Measurements from ENCODE around the gene ALMS1.
"Not testable (repeated sequence)": the region's sequence is repeated elsewhere in the genome, so short reads cannot be mapped to it uniquely, and the experiment has no call there.

Gene ALMS1

GRCh38 chr2:73404409-73404808 is 18.8 kb downstream of the ALMS1 start:
- no peak for DNase-seq (ENCODE audit: low read depth)

GRCh38 chr2:73406996-73407395 is 21.4 kb downstream of the ALMS1 start:
- no peak for DNase-seq (ENCODE audit: low read depth)

DNA sequence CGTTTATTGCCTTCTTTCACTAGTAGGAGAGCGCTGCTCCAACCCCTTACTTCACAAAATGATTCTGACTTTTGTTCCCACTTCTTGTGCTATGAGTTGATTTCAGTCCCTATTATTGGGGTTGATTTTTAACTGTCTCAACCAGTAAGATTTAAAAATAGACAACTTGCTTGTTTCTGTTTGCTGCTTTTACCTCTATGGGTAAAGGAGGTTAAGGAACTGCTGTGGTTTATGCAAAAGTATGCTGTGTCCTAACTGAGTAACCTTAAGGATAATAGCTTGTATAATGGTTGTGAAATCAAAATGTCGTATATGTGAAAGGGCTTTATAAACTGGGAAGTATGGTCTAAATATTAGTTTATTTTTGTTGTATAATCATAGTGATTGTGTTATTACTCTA is 22.6 kb downstream of the ALMS1 start:
- no peak for DNase-seq (ENCODE audit: low read depth)

DNA sequence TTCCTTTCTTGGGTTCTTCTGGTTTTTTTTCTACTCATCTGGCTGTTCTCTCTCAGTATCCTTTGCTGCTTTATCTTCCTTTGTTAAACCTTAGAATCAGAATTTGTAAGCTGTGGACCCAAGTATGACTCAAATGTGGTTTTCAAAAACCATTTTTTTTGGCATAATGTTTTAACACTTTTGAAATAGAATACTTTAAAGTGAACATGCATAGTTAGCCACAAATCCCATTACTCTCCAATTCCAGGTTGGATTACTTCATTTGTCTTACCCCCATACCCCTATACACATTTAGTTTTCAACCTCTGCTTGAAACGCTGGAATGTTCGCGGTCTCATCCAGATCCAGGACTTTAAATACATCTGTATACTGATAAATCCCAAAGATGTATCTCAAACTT is 29.1 kb downstream of the ALMS1 start:
- no peak for DNase-seq (ENCODE audit: low read depth)

DNA sequence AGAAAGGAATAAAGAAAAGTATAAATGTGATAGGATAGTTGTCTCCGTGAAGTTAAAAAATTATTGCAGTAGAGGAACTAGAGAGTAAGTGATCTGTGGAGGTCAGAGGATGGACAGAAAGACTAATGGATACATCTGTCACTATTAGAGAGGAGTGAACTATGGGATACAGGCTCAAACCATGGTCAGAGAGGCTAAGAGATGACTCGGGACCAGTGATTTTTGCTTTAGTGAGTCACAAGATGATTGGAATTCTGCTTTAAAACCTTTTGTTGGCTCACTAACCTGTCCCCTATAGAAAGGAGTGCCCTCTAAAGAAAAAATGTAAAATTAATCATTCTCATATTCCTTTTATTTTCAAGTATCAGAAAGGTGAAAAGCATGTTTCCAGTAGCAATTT is 30.3 kb downstream of the ALMS1 start:
- DNase-seq (ENCODE audit: low read depth): no peak

DNA sequence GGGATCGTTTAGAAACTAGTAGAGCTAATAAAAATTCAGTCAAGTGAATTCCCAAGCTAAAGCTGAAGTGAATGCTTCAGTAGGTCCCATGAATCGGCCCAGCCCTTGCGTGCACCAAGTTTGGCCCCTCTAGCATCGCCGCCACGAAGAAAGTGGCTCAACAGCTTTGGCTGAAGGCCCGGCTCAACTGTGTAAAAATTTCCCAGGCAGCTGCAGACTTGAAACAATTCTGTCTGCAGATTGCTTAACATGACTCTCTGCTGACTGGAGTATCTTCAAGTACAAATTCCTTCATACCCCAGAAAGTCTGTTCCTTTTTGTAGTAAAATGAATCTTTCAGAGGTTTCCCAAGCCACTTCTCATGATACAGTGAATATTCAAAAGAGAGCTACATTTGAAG is 32.7 kb downstream of the ALMS1 start:
- DNase-seq (ENCODE audit: low read depth): peak; percentile 85

DNA sequence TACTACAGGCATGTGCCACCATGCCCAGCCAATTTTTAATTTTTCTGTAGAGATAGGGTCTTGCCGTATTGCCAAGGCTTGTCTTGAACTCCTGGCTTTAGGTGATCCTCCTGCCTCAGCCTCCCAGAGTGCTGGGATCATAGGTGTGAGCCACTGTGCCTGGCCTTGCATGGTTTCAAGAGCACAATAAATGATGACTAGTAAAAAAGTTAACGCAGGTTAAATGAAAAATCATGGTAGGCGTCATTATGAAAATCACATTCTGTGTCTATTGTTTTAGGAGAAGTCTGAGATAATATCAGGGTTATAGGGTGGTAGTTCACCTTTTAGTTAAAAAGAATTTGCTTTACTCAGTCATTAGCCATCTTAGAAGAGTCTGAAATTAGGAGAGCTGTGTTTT is 38.3 kb downstream of the ALMS1 start:
- DNase-seq (ENCODE audit: low read depth): no peak

GRCh38 chr2:73426176-73426575 is 40.5 kb downstream of the ALMS1 start:
- no peak for DNase-seq (ENCODE audit: low read depth)

DNA sequence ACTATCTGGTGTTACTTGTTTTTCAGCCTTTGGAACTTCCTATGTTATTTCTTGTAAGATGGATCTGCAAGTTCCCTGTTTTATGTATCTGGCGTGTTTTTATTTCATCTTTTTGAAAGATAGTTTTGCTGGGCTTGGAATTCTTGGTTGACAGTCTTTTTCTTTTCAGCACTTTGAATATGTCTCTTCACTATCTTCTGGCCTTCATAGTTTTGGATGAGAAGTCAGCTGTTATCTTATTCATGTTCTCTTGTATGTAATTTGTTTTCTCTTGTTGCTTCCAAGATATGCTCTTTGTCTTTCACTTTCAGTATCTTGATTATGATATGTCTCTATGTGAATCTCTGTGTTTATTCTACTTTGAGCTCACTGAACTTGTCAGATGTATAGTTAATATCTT is 50.4 kb downstream of the ALMS1 start:
- no peak for DNase-seq (ENCODE audit: low read depth)

DNA sequence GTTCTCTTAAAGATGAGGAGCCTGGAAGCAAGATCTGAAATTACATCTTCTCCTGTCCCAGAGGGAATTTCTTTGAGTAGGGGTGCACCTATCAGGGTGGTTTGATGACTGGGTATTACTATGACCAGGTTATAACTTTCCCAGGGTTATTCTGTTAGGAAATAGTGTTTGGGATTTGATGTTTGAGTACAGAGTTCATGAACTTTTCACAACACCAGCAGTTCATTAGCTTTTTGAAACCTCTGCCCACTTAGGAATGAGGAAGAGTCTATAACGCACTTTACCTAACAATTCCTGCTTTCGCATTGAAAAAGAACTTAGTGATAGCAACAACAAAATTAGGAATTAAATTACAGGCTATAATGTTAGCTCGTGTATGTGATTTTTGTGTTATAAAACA is 58.6 kb downstream of the ALMS1 start:
- DNase-seq (ENCODE audit: low read depth): no peak

DNA sequence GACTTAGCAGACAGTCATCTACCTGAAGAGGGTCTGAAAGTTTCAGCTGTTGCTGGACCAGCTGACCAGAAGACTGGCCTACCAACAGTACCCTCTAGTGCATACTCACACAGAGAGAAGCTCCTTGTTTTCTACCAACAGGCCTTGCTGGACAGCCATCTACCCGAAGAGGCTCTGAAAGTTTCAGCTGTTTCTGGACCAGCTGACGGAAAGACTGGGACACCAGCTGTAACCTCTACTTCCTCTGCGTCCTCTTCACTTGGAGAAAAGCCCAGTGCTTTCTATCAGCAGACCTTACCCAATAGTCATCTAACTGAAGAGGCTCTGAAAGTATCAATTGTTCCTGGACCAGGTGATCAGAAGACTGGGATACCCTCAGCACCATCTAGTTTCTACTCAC is 63.2 kb downstream of the ALMS1 start:
- no peak for DNase-seq (ENCODE audit: low read depth)

DNA sequence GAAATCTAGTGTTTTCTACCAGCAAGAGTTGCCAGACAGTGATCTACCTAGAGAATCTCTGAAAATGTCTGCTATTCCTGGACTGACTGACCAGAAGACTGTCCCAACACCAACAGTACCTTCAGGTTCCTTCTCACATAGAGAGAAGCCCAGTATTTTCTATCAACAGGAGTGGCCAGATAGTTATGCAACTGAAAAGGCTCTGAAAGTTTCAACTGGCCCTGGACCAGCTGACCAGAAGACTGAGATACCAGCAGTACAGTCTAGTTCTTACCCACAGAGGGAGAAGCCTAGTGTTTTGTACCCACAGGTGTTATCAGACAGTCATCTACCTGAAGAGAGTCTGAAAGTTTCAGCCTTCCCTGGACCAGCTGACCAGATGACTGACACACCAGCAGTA is 63.8 kb downstream of the ALMS1 start:
- DNase-seq (ENCODE audit: low read depth): no peak

DNA sequence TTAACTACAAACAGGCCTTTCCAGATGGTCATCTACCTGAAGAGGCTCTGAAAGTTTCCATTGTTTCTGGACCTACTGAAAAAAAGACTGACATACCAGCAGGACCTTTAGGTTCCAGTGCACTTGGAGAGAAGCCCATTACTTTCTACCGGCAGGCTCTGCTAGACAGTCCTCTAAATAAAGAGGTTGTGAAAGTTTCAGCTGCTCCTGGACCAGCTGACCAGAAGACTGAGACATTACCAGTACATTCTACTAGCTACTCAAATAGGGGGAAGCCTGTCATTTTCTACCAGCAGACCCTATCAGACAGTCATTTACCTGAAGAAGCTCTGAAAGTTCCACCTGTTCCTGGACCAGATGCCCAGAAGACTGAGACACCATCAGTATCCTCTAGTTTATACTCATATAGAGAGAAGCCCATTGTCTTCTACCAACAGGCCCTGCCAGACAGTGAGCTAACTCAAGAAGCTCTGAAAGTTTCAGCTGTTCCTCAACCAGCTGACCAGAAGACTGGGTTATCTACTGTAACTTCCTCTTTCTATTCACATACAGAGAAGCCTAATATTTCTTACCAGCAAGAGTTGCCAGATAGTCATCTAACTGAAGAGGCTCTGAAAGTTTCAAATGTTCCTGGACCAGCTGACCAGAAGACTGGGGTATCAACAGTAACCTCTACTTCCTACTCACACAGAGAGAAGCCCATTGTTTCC is 65.8 kb downstream of the ALMS1 start:
- no peak for DNase-seq (ENCODE audit: low read depth)

GRCh38 chr2:73457982-73458381 is 72.3 kb downstream of the ALMS1 start:
- DNase-seq (ENCODE audit: low read depth): no peak

GRCh38 chr2:73462388-73462787 is 76.8 kb downstream of the ALMS1 start:
- DNase-seq (ENCODE audit: low read depth): not testable (repeated sequence)

DNA sequence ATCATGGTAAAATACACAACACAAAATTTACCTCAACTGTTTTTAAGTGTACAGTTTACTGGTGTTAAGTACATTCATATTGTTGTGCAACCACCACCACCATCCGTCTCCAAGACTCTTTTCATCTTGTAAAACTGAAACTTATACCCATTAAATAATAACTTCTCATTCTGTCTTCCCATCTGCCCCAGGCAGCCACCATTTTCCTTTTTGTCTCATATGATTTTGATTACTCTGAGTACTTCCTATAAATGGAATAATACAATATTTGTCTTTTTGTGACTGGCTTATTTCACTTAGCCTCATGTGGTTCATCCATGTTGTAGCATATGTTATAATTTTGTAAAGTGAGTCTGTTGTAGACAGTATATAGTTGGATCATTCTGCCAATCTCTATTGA is 82.7 kb downstream of the ALMS1 start:
- no peak for DNase-seq (ENCODE audit: low read depth)

DNA sequence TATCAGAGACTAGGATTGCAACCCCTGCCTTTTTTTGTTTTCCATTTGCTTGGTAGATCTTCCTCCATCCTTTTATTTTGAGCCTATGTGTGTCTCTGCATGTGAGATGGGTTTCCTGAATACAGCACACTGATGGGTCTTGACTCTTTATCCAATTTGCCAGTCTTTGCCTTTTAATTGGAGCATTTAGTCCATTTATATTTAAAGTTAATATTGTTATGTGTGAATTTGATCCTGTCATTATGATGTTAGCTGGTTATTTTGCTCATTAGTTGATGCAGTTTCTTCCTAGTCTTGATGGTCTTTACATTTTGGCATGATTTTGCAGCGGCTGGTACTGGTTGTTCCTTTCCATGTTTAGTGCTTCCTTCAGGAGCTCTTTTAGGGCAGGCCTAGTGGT is 98.2 kb downstream of the ALMS1 start:
- not testable (repeated sequence) for DNase-seq (ENCODE audit: low read depth)

DNA sequence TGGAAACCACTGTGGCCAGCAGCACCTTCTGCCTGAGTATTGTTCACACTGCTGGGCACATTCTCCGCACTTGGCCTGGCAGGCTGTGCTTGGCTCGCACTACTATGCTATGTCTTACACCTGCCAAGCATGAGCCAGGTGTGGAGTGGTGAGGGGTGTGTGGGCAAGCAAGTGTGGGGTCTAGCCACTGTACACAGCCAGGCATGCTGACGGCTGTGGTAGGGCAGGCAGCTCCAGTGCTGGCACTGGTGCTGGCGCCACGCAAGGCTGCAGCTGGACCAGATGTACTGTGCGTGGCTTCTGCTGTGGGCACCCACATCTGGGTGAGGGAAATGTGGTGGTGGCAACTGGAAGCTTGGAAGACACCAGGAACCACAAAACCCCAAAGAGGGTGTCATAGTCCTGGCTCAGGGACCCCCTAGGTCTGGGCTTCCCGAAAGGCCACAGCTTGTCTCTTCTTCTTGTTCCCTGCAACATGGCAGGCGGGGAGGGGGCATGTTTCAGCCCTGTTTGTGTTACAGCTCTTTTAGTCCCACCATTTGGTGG is 101.5 kb downstream of the ALMS1 start:
- DNase-seq (ENCODE audit: low read depth): no peak

GRCh38 chr2:73488079-73488478 is 102.4 kb downstream of the ALMS1 start:
- DNase-seq (ENCODE audit: low read depth): no peak

DNA sequence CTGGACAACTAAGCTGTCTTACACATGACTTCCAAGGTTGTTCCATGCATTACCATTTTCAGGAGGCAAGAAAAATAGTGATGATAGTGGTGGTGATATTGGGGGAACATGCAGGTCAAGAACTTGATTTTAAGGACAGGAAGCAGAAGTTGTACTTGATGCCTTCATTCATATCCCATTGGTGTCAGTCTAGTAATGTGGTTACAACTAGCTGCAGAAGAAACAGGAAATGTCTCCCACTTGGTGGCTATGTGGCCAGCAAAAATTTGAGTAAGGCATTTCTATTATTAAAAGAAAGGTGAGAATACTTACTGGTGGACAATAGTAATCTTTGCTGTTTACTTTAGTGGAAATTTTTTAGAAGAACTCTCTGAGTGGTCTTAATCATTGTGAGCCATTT is 103.4 kb downstream of the ALMS1 start:
- no peak for DNase-seq (ENCODE audit: low read depth)

DNA sequence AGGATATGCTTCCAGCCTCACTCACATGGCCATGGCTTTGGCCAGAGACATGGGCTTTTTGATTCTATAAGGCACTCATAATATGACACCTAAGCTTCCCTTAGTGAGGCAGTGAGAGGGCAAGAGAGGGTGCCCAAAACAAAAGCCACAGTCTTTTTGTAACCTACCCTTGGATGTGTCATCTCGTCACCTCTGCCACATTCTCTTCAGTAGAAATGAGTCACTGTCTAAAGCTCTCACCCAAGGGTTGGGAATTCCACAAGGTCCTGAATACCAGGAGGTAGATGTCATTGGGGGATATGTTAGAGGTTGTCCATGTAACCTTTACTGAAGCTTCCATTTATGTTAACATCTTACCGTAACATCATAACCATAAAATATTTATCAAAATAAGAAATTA is 108.4 kb downstream of the ALMS1 start:
- DNase-seq (ENCODE audit: low read depth): no peak

- DNase-seq (ENCODE audit: low read depth): no peak
These were observed 118.4 kb downstream of the ALMS1 start for GRCh38 chr2:73503992-73504570.

DNA sequence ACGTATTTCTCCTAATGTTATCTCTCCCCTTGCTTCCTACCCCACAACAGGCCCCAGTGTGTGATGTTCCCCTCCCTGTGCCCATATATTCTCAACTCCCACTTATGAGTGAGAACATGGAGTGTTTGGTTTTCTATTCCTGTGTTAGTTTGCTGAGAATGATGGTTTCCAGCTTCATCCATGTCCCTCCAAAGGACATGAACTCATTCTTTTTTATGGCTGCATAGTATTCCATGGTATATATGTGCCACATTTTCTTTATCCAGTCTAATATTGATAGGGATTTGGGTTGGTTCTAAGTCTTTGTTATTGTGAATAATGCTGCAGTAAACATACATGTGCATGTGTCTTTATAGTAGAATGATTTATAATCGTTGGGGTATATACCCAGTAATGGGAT is 119.2 kb downstream of the ALMS1 start:
- not testable (repeated sequence) for DNase-seq (ENCODE audit: low read depth)

DNA sequence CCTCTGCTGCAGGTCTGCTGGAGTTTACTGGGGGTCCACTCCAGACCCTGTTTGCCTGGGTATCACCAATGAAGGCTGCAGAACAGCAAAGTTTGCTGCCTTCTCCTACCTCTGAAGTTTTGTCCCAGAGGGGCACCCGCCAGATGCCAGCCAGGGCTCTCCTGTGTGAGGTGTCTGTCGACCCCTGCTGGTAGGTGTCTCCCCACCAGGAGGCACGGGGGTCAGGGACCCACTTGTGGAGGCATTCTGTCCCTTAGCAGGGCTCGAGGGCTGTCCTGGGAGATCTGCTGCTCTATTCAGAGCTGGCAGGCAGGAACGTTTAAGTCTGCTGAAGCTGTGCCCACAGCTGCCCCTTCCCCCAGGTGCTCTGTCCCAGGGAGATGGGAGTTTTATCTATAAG is 124.8 kb downstream of the ALMS1 start:
- DNase-seq (ENCODE audit: low read depth): not testable (repeated sequence)

Measured in GM04503 (cell line).